GM12878 (cell line): ENCODE data around the gene CACNA2D3.

Experiments
- BCL3 ChIP-seq: IDR thresholded peaks from 2 replicates; pipeline ENCODE4 v1.6.1; 2011; ENCODE audit warnings: borderline replicate concordance, low read depth, mild to moderate bottlenecking, moderate library complexity, low read length; ENCODE audit not compliant: insufficient read depth, poor library complexity, severe bottlenecking
- MEF2A ChIP-seq: IDR thresholded peaks from 2 replicates; pipeline ENCODE4 v1.6.1; 2011; ENCODE audit warnings: low read depth, mild to moderate bottlenecking, low read length, moderate library complexity; ENCODE audit not compliant: insufficient read depth
- TCF12 ChIP-seq: IDR thresholded peaks from 2 replicates; pipeline ENCODE4 v1.6.1; 2011; ENCODE audit warnings: low read depth, mild to moderate bottlenecking, low read length

- TF ChIP-seq BCL3 (no peak), MEF2A (no peak), TCF12 (no peak)
Observed at GRCh38 chr3:54917174-54917573, 794.8 kb downstream of the CACNA2D3 start.
